OCI-LY3 (cell line): ENCODE data around the gene RBCK1.
A peak's percentile ranks its signal among the peaks of the same experiment; 100 is the strongest.

ENCODE experiments used
- EZH2phosphoT487 ChIP-seq: fragments of 200-600 bp; shearing (Covaris generic); IDR thresholded peaks from 2 replicates; pipeline ENCODE4 v1.6.1; 2018; ENCODE audit warnings: antibody characterized with exemption, mixed run types, low read depth
- TF ChIP-seq, protein P1 (sequence below): fragments of 200-600, 300-600 bp; sonication (generic); IDR thresholded peaks from 2 replicates; pipeline ENCODE4 v1.5.1; 2014; ENCODE audit warnings: antibody characterized with exemption, low read length, low read depth

DNA sequence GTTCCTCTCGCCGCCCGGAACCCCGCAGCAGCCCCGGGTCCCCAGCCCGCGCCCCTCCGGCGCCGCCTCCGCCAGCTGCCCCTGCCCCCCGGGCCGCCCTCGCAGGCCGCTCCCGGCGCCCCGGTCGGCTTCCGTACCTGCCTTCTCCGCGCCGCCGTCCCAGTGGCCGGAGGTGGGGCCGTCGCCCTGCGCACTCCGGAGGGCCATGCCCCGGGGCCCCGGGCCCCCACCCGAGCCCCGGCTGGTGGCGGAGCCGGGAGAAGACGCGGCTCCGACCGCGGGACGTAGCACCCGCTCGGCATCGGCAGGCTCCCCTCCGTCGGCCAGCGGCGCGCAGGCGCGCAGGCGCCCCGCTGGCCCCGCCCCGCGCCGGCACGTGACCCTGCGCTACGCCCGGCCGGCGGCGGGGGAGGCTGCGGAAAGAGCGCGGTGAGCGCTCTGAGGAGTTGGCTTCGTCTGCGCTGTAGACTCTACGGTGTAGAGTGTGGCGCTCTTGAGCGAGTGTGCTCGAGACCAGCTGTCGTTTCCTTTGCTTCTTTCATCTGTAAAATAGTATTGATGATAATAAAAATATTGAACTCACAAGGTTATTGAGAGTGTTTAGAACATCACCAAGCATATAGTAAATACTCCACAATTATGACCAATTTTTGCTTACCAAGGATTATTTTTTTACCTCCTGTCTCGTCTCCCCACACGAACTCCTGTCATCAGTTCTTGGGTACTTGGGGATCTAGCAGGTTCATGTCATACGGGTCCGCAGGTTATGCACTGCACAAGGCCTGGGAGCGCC is 54.3 kb downstream of the RBCK1 start, which contains the start of gene TBC1D20:
- TF ChIP-seq, protein P1, sequence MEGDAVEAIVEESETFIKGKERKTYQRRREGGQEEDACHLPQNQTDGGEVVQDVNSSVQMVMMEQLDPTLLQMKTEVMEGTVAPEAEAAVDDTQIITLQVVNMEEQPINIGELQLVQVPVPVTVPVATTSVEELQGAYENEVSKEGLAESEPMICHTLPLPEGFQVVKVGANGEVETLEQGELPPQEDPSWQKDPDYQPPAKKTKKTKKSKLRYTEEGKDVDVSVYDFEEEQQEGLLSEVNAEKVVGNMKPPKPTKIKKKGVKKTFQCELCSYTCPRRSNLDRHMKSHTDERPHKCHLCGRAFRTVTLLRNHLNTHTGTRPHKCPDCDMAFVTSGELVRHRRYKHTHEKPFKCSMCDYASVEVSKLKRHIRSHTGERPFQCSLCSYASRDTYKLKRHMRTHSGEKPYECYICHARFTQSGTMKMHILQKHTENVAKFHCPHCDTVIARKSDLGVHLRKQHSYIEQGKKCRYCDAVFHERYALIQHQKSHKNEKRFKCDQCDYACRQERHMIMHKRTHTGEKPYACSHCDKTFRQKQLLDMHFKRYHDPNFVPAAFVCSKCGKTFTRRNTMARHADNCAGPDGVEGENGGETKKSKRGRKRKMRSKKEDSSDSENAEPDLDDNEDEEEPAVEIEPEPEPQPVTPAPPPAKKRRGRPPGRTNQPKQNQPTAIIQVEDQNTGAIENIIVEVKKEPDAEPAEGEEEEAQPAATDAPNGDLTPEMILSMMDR = peak; percentile 39
- TF ChIP-seq EZH2phosphoT487 = no peak
